RWPE1 (cell line): ENCODE measurements around the gene THOP1.

Source experiments
- CTCF ChIA-PET: fragments of 350-600 bp; sonication (Branson Sonifier 250); formaldehyde crosslinking; extraction: SDS; loops from one replicate; lab custom pipeline; 2021; lab: Yijun Ruan, JAX
- POLR2A ChIA-PET: fragments of 400-600 bp; formaldehyde crosslinking; extraction: SDS; loops from one replicate; lab custom pipeline; 2020; ENCODE audit warnings: antibody characterized with exemption; ENCODE audit not compliant: low non-redundant PET; lab: Yijun Ruan, JAX
- DNase-seq: peaks from one replicate; pipeline ENCODE4 v3.0.0; 2012; ENCODE audit warnings: low spot score
- H3K27ac ChIP-seq: fragments of 450-650 bp; 2 replicates; pipeline ENCODE4 v1.5.1; 2017
- CTCF ChIP-seq: fragments of 450-650 bp; conservative IDR thresholded peaks from 2 replicates; pipeline ENCODE4 v1.5.1; 2017; ENCODE audit warnings: low read depth, mild to moderate bottlenecking

The THOP1 gene

GRCh38 chr19:2845107-2845506 is 59.8 kb downstream of the THOP1 start:
- POLR2A ChIA-PET, result no interaction called here
- no peak for TF ChIP-seq CTCF
- no peak overlapping the region for H3K27ac ChIP-seq
- CTCF ChIA-PET, result no interaction called here
- DNase-seq, result no peak

- ChIA-PET POLR2A (no interaction called here), CTCF (no interaction called here)
- H3K27ac ChIP-seq, result no peak overlapping the region
- no peak for DNase-seq
- TF ChIP-seq CTCF, result no peak
Observed at GRCh38 chr19:2846180-2846894, 61.0 kb downstream of the THOP1 start.

GRCh38 chr19:2847507-2847906 is 62.2 kb downstream of the THOP1 start:
- no peak overlapping the region for H3K27ac ChIP-seq
- no peak for TF ChIP-seq CTCF
- CTCF ChIA-PET, result no interaction called here
- POLR2A ChIA-PET, result no interaction called here
- no peak for DNase-seq

GRCh38 chr19:2848616-2849015 is 63.3 kb downstream of the THOP1 start:
- ChIA-PET CTCF (interaction anchor here (0.6 kb wide), 1 partner anchor 70 kb away, joined by 3 read pairs; no protein-coding TSS in a partner anchor), POLR2A (no interaction called here)
- DNase-seq, result no peak
- TF ChIP-seq CTCF, result no peak
- H3K27ac ChIP-seq, result no peak overlapping the region

DNA sequence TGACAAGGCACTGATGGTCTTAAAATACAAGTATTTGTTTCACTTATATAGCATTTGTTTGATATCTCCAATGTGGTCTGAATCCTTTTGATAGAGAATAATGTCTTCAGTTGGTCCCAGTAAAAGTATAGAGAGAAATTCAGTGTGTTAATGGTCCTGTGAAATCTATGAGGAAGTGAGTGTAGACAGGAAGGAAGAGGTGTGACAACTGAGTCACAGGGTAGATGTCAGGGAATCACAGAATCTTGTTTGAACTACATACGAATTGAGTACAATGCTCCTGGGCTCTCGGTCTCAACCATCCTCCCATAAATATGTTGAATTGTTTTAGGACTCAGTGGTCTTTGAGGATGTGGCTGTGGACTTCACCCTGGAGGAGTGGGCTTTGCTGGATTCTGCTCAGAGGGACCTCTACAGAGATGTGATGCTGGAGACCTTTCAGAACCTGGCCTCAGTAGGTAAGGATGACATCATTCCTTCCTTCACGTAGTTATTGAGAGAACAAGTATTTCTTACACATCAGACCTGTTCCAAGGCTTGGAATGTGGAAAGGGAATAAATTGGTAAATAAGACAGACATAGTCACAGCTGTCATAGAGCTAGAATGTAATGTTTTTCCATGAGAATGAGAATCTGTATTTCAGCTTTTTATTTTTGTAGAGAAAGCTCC is 65.1 kb downstream of the THOP1 start:
- CTCF ChIA-PET, result no interaction called here
- DNase-seq, result no peak
- no peak for TF ChIP-seq CTCF

GRCh38 chr19:2852598-2852997 is 67.3 kb downstream of the THOP1 start:
- no peak for DNase-seq
- TF ChIP-seq CTCF, result no peak
- POLR2A ChIA-PET, result no interaction called here
- no peak overlapping the region for H3K27ac ChIP-seq
- CTCF ChIA-PET, result no interaction called here

More for the DNA sequence above, 65.1 kb downstream of the THOP1 start:
- H3K27ac ChIP-seq, result no peak overlapping the region
- POLR2A ChIA-PET, result no interaction called here
